OCI-LY7 (cell line): ENCODE data around the gene SLC30A1.

Experiments
- CTCF ChIP-seq: fragments of 200-600 bp; sonication (generic); conservative IDR thresholded peaks from 2 replicates; pipeline ENCODE4 v1.5.1; 2014; ENCODE audit warnings: mild to moderate bottlenecking, antibody characterized with exemption, low read length, moderate library complexity, mixed read lengths
- EZH2phosphoT487 ChIP-seq: fragments of 200-600 bp; sonication (generic); IDR thresholded peaks from 2 replicates; pipeline ENCODE4 v1.6.1; 2018; ENCODE audit warnings: low read depth, borderline replicate concordance, mild to moderate bottlenecking, mixed run types, antibody characterized with exemption, low read length, moderate library complexity, mixed read lengths

- TF ChIP-seq CTCF (no peak), EZH2phosphoT487 (no peak)
These were observed 42.7 kb upstream of the SLC30A1 start for GRCh38 chr1:211621447-211622198.
